Panc1 (cell line): Measurements from ENCODE around the gene ATG16L2. TPM values are rescaled to one million over a fixed set of nuclear protein-coding genes. Genes with fewer than 3 reads are reported as not detected.
"Not testable (repeated sequence)": the region's sequence is repeated elsewhere in the genome, so short reads cannot be mapped to it uniquely, and the experiment has no call there.

ENCODE experiments used
- ATAC-seq: fragments of 200-7000 bp; cut with Tn5 transposase; 2 replicates; pipeline ENCODE4 v1.9.1; 2020; ENCODE audit warnings: mild to moderate bottlenecking, moderate library complexity
- BruUV-seq: library from RNA; stranded (reverse); fragments of 400-500 nt; replicated peaks from 2 replicates; lab custom pipeline; 2021; lab: Mats Ljungman, UMichigan
- CTCF ChIA-PET: fragments of 300-600 bp; sonication (Branson Sonifier 250); formaldehyde crosslinking; loops from one replicate; lab custom pipeline; 2022; ENCODE audit warnings: antibody characterized with exemption; lab: Charles Lee
- POLR2A ChIA-PET: fragments of 300-600 bp; sonication (Branson Sonifier 250); formaldehyde crosslinking; loops from one replicate; lab custom pipeline; 2022; ENCODE audit warnings: antibody characterized with exemption; lab: Charles Lee
- DNase-seq: peaks from one replicate; pipeline ENCODE4 v3.0.0-alpha.2; 2010; ENCODE audit warnings: low read depth, low spot score
- H3K27ac ChIP-seq: 2 replicates; pipeline ENCODE4 v1.5.1; 2011; ENCODE audit warnings: mild to moderate bottlenecking, low read length, inconsistent platforms
- H3K27me3 ChIP-seq: fragments of 200-500 bp; sonication (Bioruptor generic); 2 replicates; pipeline ENCODE4 v1.6.0; 2014; ENCODE audit warnings: low read length, inconsistent platforms; ENCODE audit not compliant: control insufficient read depth, insufficient read depth
- H3K36me3 ChIP-seq: fragments of 200-500 bp; sonication (Bioruptor generic); 2 replicates; pipeline ENCODE4 v1.5.1; 2014; ENCODE audit warnings: inconsistent platforms, mild to moderate bottlenecking, low read length, moderate library complexity; ENCODE audit not compliant: control insufficient read depth, insufficient read depth
- H3K4me1 ChIP-seq: 2 replicates; pipeline ENCODE4 v1.5.1; 2011; ENCODE audit warnings: inconsistent platforms, mild to moderate bottlenecking, low read length, moderate library complexity; ENCODE audit not compliant: control insufficient read depth, insufficient read depth
- H3K4me3 ChIP-seq, 2 experiments: 2 replicates each; pipeline ENCODE4 v1.5.1; 2011 to 2012; ENCODE audit warnings: low read depth in 2 of 2, low read length in 2 of 2, mild to moderate bottlenecking in 2 of 2, inconsistent platforms in 1 of 2, moderate library complexity in 1 of 2
- H3K9me3 ChIP-seq: fragments of 200-500 bp; sonication (Bioruptor generic); 2 replicates; pipeline ENCODE4 v1.5.1; 2014; ENCODE audit warnings: low read depth, mild to moderate bottlenecking, inconsistent platforms, low read length, moderate library complexity; ENCODE audit not compliant: control insufficient read depth, insufficient read depth
- POLR2AphosphoS5 ChIP-seq: IDR thresholded peaks from 2 replicates; pipeline ENCODE4 v1.6.1; 2012; ENCODE audit warnings: mild to moderate bottlenecking, low read depth, low read length, moderate library complexity
- SIN3A ChIP-seq: IDR thresholded peaks from 2 replicates; pipeline ENCODE4 v1.6.1; 2012; ENCODE audit warnings: low read depth, mild to moderate bottlenecking, low read length, moderate library complexity, borderline replicate concordance; ENCODE audit not compliant: insufficient read depth
- TCF7L2 ChIP-seq: IDR thresholded peaks from 2 replicates; pipeline ENCODE4 v1.6.1; 2011; ENCODE audit warnings: mild to moderate bottlenecking, low read depth, low read length, inconsistent platforms
- in situ Hi-C: cut with HindIII; loops from 2 replicates; pipeline ENCODE4 v1.10.0; 2016; ENCODE audit warnings: low sequenced_read_pairs, low pct_unique_long_range_greater_than_20kb
- intact Hi-C: fragments of 100-400 bp; cut with micrococcal nuclease; formaldehyde crosslinking; loops from one replicate; pipeline ENCODE4 v1.10.0; 2022; ENCODE audit not compliant: unreplicated experiment
- total RNA-seq: library from RNA; stranded (reverse); gene quantifications from one replicate; pipeline ENCODE4 v1.2.1, GENCODE V29; 2021; ENCODE audit not compliant: unreplicated experiment
- TF ChIP-seq, protein P1 (sequence below): fragments of 450-650 bp; IDR thresholded peaks from 2 replicates; pipeline ENCODE4 v1.5.1; 2017; ENCODE audit warnings: mild to moderate bottlenecking
- TF ChIP-seq, protein P2 (sequence below), 2 experiments: IDR thresholded peaks; 2 replicates each; pipeline ENCODE4 v1.6.1; 2011 to 2012; ENCODE audit warnings: low read depth in 2 of 2, control low read depth in 1 of 2, low read length in 1 of 2, mild to moderate bottlenecking in 1 of 2, moderate library complexity in 1 of 2; ENCODE audit not compliant: insufficient read depth in 1 of 2

ATG16L2 gene
- total RNA-seq, 1 experiment from 2014 or later = 14.6 TPM

DNA sequence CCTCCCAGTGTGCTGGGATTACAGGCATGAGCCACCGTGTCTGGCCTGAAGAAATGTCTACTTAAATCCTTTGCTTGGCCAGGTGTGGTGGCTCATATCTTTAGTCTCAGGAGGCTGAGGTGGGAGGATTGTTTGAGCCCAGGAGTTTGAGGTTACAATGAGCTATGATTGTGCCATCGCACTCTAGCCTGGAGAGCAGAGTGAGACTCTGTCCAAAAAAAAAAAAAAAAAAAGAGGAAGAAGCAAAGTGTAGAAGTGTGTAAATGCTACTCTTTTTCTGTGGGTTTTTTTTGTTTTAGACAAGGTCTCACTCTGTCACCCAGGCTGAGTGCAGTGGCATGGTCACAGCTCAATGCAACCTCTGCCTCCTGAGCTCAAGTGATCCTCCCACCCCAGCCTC lies 6.4 kb upstream of the ATG16L2 start:
- DNase-seq = no peak
- Histone ChIP-seq H3K36me3 (no peaks in the 10 kb centered on the region), H3K4me1 (peaks cover 5% of the 10 kb centered on the region; the same call in 1 of the 2 replicates), H3K27me3 (no peaks in the 10 kb centered on the region), H3K27ac (no peak overlapping the region), H3K9me3 (no peaks in the 10 kb centered on the region), H3K4me3 (no peak overlapping the region)
- no TSS peak for BruUV-seq
- in situ Hi-C loops = no loop called here
- CTCF ChIA-PET = interaction anchor here (0.6 to 0.7 kb wide), 4 partner anchors 66 to 1608 kb away, joined by 3 to 9 read pairs (median 6); no protein-coding TSS in a partner anchor
- POLR2A ChIA-PET = no interaction called here
- ATAC-seq = no peak
- intact Hi-C loops = no loop called here
- no peak for TF ChIP-seq TCF7L2
- TF ChIP-seq, protein P1, sequence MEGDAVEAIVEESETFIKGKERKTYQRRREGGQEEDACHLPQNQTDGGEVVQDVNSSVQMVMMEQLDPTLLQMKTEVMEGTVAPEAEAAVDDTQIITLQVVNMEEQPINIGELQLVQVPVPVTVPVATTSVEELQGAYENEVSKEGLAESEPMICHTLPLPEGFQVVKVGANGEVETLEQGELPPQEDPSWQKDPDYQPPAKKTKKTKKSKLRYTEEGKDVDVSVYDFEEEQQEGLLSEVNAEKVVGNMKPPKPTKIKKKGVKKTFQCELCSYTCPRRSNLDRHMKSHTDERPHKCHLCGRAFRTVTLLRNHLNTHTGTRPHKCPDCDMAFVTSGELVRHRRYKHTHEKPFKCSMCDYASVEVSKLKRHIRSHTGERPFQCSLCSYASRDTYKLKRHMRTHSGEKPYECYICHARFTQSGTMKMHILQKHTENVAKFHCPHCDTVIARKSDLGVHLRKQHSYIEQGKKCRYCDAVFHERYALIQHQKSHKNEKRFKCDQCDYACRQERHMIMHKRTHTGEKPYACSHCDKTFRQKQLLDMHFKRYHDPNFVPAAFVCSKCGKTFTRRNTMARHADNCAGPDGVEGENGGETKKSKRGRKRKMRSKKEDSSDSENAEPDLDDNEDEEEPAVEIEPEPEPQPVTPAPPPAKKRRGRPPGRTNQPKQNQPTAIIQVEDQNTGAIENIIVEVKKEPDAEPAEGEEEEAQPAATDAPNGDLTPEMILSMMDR = no peak
- TF ChIP-seq POLR2AphosphoS5 = no peak
- TF ChIP-seq SIN3A = no peak

DNA sequence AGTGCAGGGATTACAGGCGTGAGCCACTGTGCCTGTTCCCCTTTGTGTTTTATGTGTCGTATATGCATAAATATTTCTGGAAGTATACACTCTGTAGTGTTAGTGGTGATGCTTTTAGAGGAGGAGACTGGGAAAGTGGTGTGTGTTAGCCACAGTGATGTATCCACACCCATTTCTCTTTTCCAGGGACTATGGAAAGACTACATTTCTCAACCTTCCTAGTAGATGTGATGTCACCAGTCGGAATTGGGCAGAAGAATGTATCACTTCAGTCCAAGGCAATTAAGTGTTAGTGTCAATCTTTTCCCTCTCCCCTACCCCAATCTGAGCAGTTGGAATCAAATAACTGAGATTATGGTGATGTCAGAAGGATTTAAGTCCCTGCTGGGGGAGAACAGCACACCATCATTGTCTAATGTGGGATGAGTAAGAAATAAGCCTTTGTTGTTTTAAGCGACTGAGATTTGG lies 5.8 kb upstream of the ATG16L2 start:
- Histone ChIP-seq H3K27ac (no peak overlapping the region), H3K4me3 (no peak overlapping the region), H3K4me1 (peaks cover 6% of the 10 kb centered on the region; the same call in 1 of the 2 replicates), H3K27me3 (no peaks in the 10 kb centered on the region), H3K9me3 (no peaks in the 10 kb centered on the region), H3K36me3 (no peaks in the 10 kb centered on the region)
- POLR2A ChIA-PET = no interaction called here
- DNase-seq = no peak
- no TSS peak for BruUV-seq
- TF ChIP-seq, protein P1 = no peak
- TF ChIP-seq POLR2AphosphoS5 (no peak), SIN3A (no peak), TCF7L2 (no peak)
- TF ChIP-seq, protein P2, sequence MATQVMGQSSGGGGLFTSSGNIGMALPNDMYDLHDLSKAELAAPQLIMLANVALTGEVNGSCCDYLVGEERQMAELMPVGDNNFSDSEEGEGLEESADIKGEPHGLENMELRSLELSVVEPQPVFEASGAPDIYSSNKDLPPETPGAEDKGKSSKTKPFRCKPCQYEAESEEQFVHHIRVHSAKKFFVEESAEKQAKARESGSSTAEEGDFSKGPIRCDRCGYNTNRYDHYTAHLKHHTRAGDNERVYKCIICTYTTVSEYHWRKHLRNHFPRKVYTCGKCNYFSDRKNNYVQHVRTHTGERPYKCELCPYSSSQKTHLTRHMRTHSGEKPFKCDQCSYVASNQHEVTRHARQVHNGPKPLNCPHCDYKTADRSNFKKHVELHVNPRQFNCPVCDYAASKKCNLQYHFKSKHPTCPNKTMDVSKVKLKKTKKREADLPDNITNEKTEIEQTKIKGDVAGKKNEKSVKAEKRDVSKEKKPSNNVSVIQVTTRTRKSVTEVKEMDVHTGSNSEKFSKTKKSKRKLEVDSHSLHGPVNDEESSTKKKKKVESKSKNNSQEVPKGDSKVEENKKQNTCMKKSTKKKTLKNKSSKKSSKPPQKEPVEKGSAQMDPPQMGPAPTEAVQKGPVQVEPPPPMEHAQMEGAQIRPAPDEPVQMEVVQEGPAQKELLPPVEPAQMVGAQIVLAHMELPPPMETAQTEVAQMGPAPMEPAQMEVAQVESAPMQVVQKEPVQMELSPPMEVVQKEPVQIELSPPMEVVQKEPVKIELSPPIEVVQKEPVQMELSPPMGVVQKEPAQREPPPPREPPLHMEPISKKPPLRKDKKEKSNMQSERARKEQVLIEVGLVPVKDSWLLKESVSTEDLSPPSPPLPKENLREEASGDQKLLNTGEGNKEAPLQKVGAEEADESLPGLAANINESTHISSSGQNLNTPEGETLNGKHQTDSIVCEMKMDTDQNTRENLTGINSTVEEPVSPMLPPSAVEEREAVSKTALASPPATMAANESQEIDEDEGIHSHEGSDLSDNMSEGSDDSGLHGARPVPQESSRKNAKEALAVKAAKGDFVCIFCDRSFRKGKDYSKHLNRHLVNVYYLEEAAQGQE (IDR thresholded peaks at IDR 0.05; ENCODE audit: insufficient read depth in 1 of 2, low read depth in 2 of 2, low read length in 1 of 2) = no peak
- in situ Hi-C loops (no loop called here), intact Hi-C loops (no loop called here)
- no peak for ATAC-seq
- CTCF ChIA-PET = interaction anchor here (0.6 kb wide), 1 partner anchor 1608 kb away, joined by 3 read pairs; no protein-coding TSS in a partner anchor

DNA sequence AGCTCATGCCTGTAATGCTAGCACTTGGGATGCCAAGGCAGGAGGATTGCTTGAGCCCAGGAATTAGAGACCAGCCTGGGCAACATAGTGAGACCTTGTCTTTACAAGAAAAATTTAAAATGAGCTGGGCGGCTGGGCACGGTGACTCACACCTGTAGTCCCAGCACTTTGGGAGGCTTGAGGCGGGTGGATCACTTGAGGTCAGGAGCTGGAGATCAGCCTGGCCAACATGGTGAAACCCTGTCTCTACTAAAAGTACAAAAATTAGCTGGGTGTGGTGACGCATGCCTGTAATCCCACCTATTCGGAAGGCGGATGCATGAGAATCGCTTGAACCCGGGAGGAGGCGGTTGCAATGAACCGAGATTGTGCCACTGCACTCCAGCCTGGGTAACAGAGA lies 2.5 kb upstream of the ATG16L2 start:
- ChIA-PET CTCF (interaction anchor here (0.7 to 0.8 kb wide), 3 partner anchors 87 to 502 kb away, joined by 4 to 15 read pairs (median 11); no protein-coding TSS in a partner anchor), POLR2A (interaction anchor here (0.6 to 1.2 kb wide), 3 partner anchors 14 to 549 kb away, joined by 3 to 5 read pairs (median 3); no protein-coding TSS in a partner anchor)
- in situ Hi-C loops, DNase-seq, H3K27me3 ChIP-seq, ATAC-seq, H3K9me3 ChIP-seq, BruUV-seq, H3K27ac ChIP-seq, H3K36me3 ChIP-seq, H3K4me3 ChIP-seq: not testable (repeated sequence)
- intact Hi-C loops = loop anchor here (2.0 kb wide), 1 partner anchor 87 kb away; no protein-coding TSS in a partner anchor
- peaks cover 10% of the 10 kb centered on the region for H3K4me1 ChIP-seq
